Measurements from ENCODE around the gene SOCS7.
A peak's percentile ranks its signal among the peaks of the same experiment; 100 is the strongest.

SOCS7 gene

DNA sequence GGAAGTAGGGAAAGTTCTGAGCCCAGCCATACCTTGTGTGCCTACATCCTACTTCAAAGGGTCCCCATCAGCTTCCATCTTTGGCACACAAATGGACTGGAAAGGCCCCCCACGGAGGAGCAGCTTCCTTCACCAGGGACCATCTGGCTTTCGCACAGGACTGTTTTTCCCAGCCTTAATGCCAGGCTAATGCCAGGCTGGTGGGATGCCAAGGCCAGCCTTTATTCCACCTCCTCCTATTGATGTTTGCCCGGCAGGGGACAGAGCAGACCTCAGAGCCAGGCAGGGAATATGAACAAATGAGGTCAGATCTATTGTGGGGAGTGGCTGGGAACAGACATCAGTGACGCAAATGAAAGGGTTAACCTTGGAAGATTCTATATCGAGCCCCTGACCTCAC, 13.6 kb upstream of the SOCS7 start:
- DNase-seq, result no peak

DNA sequence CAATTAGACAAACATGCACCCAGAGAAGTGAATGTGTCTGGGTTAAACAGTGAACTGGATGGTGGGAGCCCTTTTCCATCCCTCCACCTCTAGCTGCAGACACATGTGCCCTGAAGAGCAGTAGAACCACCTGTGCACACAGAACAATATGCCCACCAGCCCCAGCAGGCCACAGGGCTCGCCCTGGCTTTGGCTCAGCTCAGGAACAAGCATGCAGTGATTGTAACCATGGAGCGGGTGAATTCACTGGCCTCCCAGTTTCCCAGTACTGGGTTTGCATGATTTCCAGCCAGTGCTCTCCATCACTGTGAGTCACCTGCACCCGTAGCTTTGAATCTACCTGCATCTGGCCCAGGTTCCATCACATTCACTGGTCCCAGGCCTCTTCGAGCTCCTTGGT, 13.1 kb upstream of the SOCS7 start:
- DNase-seq, result no peak

DNA sequence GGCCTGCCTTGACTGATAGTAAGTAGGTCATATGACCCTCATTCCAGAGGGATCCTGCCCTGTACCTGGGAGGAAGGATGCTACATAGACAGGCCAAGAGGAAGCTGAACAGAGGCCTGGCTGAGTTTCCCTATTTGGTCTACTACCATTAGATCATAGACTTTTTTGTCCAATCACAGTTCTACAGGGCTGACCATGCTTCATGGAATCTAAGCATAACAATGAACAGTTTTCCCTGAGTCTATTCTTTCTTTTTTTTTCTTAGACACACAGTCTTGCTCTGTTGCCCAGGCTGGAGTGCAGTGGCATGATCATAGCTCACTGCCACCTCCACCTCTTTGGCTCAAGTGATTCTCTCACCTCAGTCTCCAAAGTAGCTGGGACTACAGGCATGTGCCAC, 11.8 kb upstream of the SOCS7 start:
- no peak for DNase-seq

DNA sequence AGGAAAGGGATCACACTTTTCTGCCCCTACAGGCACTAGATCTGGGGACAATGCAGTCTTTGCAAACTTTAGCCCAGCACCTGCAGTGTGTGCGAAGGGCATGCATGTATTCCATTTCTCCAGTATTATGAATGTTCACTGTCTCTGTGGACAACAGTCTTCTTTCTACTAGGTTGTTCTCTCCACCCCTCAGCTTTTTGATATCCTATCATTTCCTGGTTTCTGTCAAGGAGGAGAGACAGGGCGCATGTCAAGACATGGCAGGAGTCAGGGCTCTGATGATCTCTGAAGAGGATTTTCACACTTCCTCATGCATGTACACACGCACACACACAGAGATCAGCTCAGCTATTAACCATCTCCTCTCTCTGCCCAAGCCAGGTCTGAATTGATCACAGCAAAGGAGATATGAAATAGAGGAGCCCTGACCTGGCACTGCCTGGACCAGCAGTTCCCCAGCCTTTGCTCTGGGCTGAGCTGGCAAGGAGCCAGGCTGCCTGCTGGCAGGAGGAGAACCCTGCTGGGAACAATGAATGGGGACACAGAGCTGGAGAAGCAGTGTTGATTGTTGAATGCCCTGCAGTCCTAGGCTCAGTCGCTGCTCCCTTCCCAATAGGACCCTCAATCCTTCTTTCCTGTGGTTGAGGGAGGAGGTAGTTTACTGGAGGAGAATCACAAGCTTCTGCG, 10.5 kb upstream of the SOCS7 start:
- DNase-seq, result peak; percentile 89

DNA sequence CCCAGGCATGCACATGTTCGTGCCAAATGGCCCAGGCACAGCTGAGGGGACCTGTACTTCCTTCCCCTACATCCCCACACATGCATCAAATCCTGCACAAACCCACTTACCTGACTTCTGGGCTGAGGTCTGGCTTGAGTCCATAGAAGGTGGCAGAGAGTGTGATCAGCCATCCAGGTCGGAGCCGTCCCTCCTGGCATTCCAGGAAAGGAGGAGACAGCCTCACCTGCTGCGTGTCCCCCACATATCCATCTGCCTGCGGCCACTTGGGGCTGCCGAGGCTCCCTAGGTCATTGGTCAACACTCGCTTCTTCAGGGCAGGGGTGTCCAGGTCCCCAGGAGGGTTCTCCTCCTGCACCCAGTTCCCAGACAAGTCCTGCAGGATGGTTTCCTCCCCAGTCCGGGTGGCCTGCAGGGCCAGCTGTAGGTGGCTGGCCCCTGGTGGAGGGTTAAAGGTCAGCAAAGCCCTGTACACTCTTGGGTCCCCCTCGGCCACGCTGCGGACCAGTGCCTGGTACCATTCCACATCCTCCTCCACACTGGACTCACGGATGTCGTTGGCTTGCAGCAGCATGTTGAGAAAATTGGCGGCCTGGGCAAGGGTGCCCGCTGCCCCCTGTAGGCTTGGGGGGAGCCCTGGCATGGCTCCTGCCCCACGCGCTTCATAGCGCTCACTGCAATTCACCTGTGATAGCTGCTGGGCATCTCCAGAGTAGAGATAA, 8.6 kb upstream of the SOCS7 start:
- DNase-seq, result no peak

DNA sequence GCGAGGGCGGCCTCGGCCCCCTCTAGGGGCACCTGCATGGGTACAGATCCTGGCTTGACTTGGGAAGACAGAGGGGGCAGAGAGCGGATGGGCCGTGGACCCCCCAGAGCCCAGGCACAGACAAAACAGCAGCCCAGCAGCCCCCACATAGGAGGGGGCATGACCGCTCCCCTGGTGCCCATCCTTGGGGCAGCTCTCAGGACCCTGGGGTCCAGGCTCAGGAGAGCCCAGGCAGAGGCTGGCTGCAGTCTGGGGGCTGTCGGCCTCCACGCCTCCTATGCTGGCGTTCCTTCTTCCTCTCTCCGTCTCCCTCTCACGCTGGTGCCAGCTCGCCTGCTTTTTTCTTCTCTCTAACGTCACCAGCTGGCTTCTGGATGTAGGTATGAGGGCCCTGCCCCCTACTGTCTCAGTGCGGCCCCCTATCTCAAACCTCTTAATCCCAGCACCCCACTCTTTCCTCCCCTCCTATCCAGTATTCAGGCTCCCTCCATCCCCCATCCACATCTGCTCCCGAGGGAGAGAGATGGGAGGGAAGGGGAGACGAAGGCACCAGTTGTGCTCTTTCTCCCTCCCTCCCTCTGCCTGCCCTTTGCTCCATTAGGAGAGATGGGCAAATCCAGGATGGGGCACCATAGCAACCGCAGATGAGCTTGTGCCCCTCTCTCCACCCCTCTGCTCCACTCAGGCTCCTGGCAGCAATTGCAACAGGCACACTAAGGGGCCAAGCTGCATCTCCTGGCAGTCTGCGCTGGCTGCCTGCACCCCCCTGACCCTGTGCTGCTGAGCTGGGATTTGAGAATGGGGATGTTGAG, 7.8 kb upstream of the SOCS7 start, which contains the start of gene GPR179:
GPR179 (minus strand) TSS at position 349 of the 812 bp plus-strand sequence; CDS start at position 182, 167 bp downstream.
- DNase-seq, result no peak

DNA sequence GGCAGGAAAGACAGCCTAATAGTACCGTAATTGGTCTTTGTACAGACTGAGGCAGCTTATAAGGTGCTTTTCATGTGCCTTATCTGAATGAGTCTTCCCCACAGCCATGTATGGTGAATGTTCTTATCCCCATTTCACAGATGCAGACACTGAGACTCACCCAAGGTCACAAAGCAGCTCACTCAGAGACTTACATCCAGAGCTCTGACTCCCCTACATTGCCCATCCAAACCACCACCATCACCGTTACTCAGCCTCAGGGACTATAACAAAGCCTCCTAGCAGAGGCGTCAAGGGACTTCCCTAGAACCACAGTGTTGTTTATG, 7.3 kb upstream of the SOCS7 start:
- DNase-seq, result no peak

DNA sequence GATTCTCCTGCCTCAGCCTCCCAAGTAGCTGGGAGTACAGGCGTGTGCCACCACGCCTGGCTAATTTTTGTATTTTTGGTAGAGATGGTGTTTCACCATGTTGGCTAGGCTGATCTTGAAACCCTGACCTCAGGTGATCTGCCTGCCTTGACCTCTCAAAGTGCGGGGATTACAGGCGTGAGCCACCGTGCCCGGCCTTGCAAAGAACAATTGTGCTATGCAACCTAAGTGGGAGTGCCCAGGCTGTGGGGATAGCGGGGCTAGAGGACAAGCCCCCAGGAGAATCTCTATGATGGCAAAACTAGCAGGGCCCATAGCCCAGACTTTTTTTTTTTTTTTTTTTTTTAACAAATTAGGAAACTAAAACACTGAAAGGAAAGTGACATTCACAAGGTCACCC, 5.9 kb upstream of the SOCS7 start:
- no peak for DNase-seq

DNA sequence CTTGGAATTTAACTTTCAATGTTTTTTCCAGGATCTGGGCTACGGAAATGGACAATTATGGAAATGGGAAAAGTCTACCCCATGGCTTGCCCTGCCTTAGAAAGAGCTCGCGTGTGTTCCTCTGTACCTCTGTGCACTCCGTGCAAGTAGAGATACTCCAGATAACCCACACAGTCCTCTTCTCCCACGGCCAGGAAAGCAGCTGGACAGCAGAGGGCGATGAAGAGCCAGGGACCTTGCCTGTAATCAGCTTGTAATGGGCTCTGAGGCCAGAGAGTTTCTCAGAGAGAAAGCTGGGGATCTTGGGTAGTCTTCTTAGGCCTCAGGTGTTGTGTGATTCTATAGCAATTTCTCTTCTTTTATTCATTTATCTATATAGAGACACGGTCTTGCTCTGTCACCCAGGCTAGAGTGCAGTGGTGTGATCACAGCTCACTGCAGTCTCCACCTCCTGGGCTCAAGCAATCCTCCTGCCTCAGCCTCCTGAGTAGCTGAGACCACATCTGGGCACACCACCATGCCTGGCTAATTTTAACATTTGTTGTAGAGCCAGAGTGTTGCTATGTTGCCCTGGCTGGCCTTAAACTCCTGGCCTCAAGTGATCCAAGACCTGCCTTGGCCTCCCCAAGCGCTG, 2.4 kb upstream of the SOCS7 start:
- peak; percentile 77 for DNase-seq

DNA sequence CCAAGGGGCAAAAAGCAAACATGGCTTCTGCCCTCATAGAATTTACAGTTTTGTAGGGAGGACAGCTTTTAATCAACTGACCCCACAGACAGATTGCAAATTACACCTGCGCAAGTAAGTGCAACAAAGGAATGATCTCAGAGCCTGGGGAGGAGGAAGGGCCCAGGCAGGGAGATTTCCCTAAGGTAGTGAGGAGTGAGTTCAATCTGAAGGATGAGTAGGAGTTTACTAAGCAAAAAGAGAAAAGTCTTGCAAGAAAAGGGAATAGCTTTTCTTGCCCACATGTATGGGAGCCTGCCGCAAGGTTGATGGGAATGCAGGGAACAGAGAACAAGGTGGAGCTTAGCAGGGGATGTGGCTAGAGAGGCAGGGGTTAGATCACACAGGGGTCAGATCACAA, 1.6 kb upstream of the SOCS7 start:
- DNase-seq, result no peak

DNA sequence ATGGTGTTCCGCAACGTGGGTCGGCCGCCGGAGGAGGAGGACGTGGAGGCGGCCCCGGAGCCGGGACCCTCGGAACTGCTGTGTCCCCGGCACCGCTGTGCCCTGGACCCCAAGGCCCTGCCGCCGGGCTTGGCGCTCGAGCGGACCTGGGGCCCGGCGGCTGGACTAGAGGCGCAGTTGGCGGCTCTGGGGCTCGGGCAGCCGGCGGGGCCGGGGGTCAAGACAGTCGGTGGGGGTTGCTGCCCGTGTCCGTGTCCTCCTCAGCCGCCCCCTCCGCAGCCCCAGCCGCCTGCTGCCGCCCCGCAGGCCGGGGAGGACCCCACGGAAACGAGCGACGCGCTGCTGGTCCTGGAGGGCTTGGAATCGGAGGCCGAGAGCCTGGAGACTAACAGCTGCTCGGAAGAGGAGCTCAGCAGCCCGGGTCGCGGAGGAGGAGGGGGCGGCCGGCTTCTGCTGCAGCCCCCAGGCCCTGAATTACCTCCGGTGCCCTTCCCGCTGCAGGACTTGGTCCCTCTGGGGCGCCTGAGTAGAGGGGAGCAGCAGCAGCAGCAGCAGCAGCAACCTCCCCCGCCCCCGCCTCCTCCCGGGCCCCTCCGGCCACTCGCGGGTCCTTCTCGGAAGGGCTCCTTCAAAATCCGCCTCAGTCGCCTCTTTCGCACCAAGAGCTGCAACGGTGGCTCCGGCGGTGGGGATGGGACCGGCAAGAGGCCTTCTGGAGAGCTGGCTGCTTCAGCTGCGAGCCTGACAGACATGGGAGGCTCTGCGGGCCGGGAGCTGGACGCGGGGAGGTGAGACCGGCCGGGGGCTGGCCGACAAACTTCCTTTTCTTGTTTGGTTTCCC, 821 bp downstream of the SOCS7 start:
- no peak for DNase-seq

DNA sequence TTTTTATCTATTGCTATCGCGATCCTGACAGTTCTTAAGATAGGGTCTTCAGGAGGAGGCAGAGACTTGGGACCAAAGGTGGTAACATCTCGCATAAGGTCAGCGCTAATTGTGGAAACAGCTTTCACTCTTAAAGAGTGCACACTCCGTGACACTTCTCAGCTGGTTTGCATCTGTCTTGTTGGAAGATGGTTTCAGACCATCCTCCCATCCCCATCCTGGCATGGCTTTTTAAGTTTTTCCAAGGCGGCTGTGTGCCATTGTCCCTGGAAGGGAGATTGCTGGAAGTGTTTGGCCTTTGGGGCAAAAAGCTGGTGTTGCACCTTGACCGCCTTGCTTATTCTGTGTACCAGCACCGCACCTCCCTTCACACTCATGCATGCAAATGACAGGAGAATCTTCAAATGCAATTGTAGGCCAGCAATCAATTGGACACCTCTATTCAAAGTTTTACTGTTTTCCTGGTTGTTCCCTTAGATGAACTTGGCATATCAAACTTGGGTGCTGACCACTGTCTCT, 1.5 kb downstream of the SOCS7 start:
- DNase-seq, result no peak

DNA sequence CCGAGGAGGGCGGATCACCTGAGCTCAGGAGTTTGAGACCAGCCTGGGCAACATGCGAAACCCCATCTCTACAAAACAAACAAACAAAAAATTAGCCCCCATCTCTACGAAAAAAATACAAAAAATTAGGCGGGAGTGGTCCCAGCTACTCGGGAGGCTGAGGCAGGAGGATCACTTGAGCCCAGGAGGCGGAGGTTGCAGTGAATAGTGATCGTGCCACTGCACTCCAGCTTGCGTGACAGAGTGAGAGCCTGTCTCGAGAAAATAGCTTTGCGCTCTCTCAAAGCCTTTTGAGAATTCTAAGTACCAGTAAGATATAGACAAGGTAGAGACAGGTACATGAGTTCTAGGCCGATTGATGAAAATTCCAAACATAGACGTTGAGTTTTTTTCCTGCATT, 2.0 kb downstream of the SOCS7 start:
- DNase-seq, result no peak

DNA sequence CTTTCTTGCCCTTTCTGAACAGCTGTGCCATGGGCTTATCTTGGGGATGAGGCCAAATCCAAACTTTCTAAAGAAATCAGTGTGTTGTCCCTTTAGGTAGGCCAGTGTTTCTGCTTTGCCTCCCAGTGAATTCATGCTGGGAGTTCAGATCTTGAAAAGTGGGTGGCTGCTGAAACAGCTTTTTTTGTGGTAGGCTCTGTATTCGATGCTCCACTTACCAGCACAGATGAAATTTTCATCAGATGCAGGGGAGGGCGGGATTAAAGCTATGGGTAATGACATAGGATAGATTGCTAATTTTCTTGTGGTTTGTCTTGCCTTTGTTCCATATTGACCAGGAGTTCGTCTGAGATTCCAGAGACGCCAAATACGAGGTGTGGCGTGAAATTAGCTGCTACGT, 2.8 kb downstream of the SOCS7 start:
- no peak for DNase-seq

DNA sequence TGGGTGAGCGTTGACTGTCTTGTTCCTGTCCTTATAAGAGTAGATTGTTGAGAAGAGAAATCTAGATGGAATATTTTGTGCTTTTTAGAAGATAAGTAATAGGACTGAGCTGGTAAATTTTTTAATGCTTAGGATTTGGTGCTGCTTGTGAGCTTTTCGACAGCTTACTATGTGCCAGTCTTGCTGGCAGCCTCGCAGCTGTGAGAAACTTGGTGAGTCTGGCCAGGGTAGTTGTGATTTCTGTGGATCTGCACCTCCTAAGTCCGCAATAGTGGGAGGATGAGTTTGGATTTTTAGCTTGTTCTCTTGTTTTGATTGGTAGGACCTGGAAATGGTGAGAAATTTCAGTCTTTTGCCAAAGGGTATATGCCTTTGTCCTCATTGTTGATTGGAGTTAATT, 3.6 kb downstream of the SOCS7 start:
- no peak for DNase-seq

DNA sequence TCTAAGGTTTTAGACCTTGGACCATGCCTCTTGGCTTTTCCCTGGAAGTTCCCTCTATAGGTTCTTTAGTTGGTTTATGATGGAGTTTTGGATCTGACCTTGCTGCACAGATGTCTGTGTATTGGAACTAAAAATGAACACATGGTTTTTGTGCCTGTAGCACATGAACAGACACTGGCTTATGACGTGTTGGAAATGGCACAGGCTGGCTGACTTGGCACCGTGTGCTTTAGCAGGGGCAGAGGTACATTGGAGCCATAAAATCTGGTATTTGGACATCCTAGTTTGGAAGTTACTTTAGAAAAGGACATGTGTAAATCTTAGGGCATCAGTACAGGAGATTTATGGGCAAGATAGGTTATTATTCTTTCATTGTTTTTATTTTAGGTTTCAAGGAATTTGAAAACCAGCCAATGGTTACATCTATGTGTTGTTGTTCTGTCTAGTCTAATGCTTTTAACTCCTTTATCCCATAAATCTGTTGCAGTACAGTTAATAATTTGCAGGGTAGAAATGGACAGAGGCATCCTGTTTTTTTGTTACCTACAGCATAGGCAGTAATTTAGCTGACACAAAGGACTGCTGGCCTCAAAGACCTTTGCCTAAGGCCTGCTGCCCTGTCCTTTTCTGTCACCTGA, 6.0 kb downstream of the SOCS7 start:
- DNase-seq, result no peak

DNA sequence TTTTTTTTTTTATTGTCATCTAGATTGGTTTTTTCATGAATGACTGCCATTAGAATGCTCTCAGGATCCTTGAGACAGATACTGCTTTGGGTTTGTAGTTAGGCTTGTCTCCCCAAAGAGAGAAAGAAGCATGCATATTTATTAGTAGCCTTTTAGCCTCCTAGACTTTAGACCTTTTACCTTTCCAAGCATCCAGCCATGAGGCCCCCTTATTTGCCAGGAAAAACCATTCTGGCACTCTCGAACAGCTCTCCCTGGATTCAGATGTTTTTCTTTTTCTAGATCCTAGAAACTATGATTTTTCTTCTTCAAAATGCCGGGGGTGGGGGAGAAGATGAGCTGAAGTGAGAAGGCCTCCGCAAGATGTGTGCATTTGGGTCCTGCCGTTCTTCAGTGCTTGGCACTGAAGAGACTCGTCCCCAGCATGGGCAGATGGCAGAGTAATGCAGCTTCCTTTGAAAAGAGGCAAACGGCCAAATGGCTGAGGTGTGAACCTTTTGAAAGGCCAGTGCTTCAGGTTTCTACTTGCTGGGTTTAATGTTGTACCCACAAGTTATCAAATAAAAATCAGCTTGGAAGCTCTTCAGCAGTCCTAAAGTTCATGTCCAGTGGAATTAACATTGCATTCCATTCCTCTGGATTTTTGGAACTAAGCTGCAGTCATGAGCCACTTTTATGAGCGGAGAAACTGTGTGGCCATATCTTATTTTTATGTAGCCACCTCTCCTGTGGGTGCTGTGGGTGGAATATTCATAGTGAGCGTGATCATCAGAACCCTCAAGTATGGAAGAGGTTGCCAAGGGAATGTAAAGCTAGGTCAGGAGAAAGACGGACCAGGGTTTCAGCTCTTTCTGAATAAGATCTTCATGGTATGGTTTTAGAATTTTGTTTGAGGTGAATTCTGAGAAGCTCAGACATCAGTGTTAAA, 7.2 kb downstream of the SOCS7 start:
- no peak for DNase-seq

DNA sequence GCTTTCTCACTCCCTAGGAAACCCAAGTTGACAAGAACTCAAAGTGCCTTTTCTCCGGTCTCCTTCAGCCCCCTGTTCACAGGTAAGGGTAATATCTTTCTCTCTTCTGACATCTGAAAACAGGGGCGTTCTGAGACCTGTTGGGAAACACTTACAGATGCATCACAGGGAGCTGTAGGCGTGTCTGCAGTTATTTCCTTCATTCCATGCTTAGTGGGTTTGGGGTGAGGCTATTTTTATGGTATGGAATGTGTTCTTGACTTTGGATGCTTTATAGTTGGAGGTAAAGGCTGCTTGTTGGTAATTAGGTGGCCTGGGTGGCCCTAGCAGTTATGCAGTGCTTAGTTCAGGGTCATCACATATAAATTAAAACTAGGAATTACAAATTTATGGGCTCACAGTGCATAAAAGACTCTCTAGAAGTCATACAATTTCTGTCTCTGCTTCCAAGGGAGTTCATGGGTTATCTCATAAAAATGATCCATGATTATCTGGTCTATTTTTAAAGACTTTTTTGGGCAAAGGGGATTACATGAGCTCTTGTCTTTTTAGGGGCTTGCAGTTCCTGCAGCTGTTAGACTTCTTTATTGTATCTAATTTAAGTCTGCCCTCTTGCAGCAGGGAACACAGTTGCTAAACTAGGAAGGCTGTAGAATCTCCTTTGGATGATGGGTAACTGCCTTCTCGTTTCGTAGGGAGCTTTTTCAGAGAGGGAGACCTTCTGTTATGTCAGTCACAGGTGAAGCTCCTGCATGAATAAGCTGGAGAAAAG, 10.2 kb downstream of the SOCS7 start:
- DNase-seq, result no peak

DNA sequence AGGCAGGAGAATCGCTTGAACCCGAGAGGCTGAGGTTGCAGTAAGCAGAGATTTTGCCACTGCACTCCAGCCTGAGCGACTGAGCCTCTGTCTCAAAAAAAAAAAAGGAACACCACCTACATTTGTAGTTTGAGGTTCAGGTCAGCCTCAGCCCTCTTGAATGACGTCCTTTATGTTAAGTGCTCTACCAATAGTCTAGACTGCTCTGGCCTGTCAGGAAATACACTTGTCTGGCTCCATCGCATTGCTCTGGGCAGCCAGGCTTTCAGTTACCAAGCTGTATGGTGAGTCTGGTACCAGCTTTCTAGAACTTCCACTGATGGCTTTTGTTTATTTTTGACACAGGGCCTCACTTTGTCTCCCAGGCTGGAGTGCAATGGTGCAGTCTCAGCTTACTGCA, 11.4 kb downstream of the SOCS7 start:
- DNase-seq, result no peak

DNA sequence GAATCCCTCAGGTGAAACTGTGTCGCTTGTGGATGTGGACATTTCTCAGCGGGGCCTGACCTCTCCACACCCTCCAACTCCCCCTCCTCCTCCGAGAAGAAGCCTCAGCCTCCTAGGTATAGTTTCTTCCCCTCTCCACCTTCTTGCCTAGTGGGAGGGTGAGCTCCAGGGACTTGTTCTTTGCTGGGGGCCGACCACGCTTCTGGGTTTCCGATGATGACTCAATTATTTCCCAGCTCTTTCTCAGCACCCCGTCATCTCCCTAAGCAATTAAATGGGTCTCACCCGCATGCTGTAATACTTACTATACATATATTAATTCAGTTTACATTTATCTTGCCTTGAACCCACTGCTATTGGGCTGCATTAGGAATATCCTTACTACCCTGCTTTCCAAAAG, 13.1 kb downstream of the SOCS7 start:
- no peak for DNase-seq
